HUDEP-2 (cell line): ENCODE data around the gene RTL3.
"Not testable (repeated sequence)": the region's sequence is repeated elsewhere in the genome, so short reads cannot be mapped to it uniquely, and the experiment has no call there.

ENCODE experiments used
- DNase-seq, 76 experiments: peaks; one replicate each; lab custom pipeline; 2025; ENCODE audit not compliant: unreplicated experiment in 76 of 76; lab: John Stamatoyannopoulos, UW

The RTL3 gene

GRCh38 chrX:78658845-78659744 is at the start of gene RTL3:
TSS of gene RTL3 (minus strand) at chrX:78659328. CDS start at chrX:78658420, 908 bp downstream.
- DNase-seq: no peak

GRCh38 chrX:78708816-78709215 is 49.7 kb upstream of the RTL3 start:
- no peak for DNase-seq

- no peak for DNase-seq
Observed at GRCh38 chrX:78708262-78708661, 49.1 kb upstream of the RTL3 start.

GRCh38 chrX:78706071-78706470 is 46.9 kb upstream of the RTL3 start:
- DNase-seq: no peak

- DNase-seq: no peak
Observed at GRCh38 chrX:78693536-78693935, 34.4 kb upstream of the RTL3 start.

GRCh38 chrX:78693012-78693411 is 33.9 kb upstream of the RTL3 start:
- DNase-seq: no peak

- DNase-seq: no peak
Observed at GRCh38 chrX:78687586-78687985, 28.5 kb upstream of the RTL3 start.

GRCh38 chrX:78673246-78673645 is 14.1 kb upstream of the RTL3 start:
- no peak for DNase-seq

- DNase-seq: no peak
Observed at GRCh38 chrX:78665342-78665741, 6.2 kb upstream of the RTL3 start.

GRCh38 chrX:78661836-78662235 is 2.7 kb upstream of the RTL3 start:
- no peak for DNase-seq

GRCh38 chrX:78659955-78660354 is 827 bp upstream of the RTL3 start:
- no peak for DNase-seq

- DNase-seq: no peak
Observed at GRCh38 chrX:78658414-78658813, 714 bp downstream of the RTL3 start.

GRCh38 chrX:78655642-78656041 is 3.5 kb downstream of the RTL3 start:
- no peak for DNase-seq

GRCh38 chrX:78653118-78653822 is 5.9 kb downstream of the RTL3 start:
- DNase-seq: no peak

- no peak for DNase-seq
Observed at GRCh38 chrX:78650906-78651437, 8.2 kb downstream of the RTL3 start.

- no peak for DNase-seq
Observed at GRCh38 chrX:78643874-78644273, 15.3 kb downstream of the RTL3 start.

- no peak for DNase-seq
Observed at GRCh38 chrX:78643096-78643495, 16.0 kb downstream of the RTL3 start.

- DNase-seq: not testable (repeated sequence)
Observed at GRCh38 chrX:78636096-78636495, 23.0 kb downstream of the RTL3 start.

- no peak for DNase-seq
Observed at GRCh38 chrX:78624962-78625909, 33.9 kb downstream of the RTL3 start.

GRCh38 chrX:78624426-78624825 is 34.7 kb downstream of the RTL3 start:
- DNase-seq: no peak

GRCh38 chrX:78622831-78623230 is 36.3 kb downstream of the RTL3 start:
- DNase-seq: no peak
